NCI-H2196 (cell line): Measurements from ENCODE around the gene DCAF8L2.
"Not testable (repeated sequence)": the region's sequence is repeated elsewhere in the genome, so short reads cannot be mapped to it uniquely, and the experiment has no call there.

Experiments used
- DNase-seq: peaks from one replicate; lab custom pipeline; 2025; ENCODE audit not compliant: unreplicated experiment; lab: John Stamatoyannopoulos, UW

The DCAF8L2 gene

DNA sequence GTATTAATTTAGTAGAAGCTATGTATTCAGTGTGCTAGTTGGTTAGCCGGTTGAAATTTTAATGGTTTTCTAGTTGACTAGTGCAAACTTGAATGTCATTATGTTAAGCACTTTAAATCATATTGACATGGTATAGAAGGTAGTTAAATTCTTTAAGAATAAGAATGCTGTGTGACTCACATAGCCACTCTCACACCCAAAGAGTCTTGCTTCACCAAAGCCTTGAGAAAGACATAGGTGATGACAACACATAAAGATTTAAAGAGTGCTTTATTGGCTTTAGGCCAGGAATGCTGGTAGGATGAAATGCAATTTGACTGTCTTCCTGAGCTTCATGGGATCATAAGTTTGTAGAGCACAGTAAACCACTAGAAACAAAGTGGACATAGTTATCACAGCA is 85.3 kb downstream of the DCAF8L2 start:
- DNase-seq, result no peak

- DNase-seq, result no peak
These were observed 89.1 kb downstream of the DCAF8L2 start for GRCh38 chrX:27679281-27679680.

DNA sequence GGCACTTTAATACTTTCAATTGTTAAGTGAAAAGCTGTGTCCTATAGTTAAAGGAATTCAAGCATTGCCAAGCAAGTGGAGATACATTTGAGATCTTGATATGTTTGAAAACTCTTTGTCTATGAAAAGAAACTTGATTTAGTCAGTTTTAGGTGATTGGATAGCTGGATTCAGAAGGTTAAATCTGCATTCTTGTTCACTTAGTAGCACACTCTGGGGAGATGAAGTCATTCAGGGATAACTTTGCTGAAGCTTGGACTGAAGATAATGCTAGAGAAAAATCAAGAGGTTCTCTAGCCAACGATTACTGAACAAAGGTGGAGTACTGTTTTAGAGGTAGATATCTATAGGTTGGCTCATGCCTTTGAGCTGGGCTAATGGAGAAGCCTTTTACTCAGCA is 90.6 kb downstream of the DCAF8L2 start:
- DNase-seq, result no peak

DNA sequence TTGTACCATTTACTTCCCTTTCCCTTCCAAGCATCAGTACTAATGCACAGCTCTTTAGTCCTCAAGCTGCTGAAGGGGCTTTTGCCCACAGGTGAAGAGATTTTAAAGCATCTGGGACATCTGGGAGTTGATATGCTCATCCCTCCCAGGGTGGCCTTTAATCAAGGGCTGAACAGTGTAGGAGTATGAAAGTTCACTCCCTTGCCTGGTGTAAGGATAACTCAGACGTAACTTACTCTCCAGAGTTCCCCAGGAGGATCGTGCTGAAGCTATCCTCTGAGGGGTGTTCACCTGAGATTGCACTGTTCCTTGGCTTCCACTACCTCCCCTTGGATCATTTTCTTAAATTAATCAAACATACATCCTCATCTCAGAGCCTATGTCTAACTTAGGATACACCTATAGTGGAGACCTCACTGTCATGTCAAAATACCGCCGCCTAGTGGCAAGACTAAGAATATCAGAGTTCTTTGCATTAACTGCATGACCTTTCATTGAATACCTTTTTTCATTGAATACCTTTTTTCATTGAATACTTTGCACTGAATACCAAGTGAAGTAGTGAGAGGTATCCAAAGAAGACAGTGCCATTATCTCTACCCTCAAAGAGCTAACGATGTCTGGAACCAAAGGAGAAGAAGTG is 93.5 kb downstream of the DCAF8L2 start:
- DNase-seq, result peak; percentile 0

GRCh38 chrX:27694667-27695066 is 104.5 kb downstream of the DCAF8L2 start:
- no peak for DNase-seq

- no peak for DNase-seq
These were observed 116.4 kb downstream of the DCAF8L2 start for GRCh38 chrX:27706526-27706925.

DNA sequence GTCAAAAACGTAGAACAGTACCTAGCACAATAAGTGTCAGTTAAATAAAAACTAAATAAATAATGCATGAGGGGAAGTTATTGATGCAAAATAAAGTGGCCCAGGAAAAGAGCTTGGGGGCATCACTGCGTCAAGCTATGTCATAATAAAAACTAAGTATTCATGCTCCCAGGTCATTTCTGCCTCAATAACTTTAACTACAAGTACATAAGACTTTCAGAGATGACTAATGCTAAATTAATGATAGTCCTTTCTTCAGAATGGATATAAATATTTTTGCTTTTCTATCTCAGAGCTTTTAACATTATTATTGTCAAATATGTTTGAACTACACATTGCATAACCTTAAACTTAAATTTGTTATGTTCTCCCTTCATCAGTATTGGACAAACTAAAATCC is 125.5 kb downstream of the DCAF8L2 start:
- DNase-seq, result no peak

- DNase-seq, result no peak
These were observed 138.1 kb downstream of the DCAF8L2 start for GRCh38 chrX:27728291-27728690.

DNA sequence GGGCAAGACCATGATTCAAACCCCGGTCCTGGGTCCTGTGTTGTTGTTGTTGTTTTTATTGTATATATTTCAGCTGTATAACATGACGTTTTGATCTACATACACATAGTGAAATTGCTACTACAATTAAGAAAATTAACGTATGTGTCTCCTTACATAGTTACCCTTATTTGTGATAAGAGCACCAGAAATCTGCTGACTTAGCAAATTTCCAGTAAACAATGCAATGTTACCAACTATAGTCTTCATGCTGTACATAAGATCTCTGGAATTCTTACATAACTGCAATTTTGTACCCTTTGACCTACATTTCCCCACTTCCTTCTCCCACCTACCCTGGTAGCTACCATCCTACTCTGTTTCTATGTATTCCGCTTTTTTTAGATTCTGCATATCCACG is 141.8 kb downstream of the DCAF8L2 start:
- DNase-seq, result no peak

GRCh38 chrX:27735914-27736313 is 145.8 kb downstream of the DCAF8L2 start:
- no peak for DNase-seq

GRCh38 chrX:27740933-27741332 is 150.8 kb downstream of the DCAF8L2 start:
- no peak for DNase-seq

DNA sequence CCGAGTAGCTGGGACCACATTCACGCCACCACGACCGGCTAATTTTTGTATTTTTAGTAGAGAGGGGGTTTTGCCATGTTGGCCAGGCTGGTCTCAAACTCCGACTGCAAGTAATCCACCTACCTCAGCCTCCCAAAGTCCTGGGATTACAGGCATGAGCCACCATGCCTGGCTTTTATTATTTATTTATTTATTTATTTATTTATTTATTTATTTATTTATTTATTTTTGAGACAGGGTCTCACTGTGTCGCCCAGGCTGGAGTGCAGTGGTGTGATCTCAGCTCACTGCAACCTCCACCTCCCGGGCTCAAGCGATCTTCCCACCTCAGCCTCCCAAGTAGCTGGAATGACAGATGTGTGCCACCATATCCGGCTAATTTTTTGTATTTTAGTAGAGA is 153.4 kb downstream of the DCAF8L2 start:
- DNase-seq, result not testable (repeated sequence)

DNA sequence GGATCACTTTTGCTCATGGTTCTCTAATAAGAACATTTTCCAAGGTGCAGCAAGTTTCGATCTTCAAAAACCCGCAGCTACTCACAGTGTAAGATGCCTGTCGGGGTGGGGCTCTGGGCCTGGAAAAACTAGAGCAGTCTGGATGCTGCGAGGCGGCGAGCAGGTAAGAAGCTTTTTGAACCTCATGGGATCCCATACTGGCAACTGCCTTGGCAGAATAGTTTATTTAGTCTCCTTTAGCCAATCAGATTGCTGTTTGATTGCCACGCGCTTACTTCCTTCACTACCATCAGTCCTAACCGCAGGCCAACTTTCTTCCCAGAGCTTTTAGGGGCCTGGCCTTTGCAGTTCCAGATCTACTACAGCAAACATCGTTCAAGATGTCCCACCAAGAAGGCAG is 156.4 kb downstream of the DCAF8L2 start:
- DNase-seq, result no peak

DNA sequence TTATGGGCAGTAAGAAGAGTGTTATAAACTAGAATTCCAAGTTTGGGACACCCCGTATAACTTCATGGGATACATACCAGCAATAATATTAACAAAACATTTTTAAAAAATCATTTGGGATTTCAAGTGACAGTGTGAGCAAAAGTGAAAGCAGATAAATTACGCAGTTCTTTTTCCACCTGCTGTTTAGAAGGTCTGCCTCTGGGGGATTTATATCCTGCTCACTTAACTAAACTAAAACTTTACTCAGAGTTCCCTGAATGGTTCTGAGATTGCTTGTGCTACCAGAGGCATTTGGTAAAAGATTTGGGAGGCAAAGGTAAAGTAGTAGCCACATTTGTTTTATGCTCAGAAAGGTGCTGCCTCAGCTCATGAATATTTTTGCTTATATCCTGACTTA is 160.2 kb downstream of the DCAF8L2 start:
- DNase-seq, result not testable (repeated sequence)

- no peak for DNase-seq
These were observed 161.8 kb downstream of the DCAF8L2 start for GRCh38 chrX:27751976-27752375.

DNA sequence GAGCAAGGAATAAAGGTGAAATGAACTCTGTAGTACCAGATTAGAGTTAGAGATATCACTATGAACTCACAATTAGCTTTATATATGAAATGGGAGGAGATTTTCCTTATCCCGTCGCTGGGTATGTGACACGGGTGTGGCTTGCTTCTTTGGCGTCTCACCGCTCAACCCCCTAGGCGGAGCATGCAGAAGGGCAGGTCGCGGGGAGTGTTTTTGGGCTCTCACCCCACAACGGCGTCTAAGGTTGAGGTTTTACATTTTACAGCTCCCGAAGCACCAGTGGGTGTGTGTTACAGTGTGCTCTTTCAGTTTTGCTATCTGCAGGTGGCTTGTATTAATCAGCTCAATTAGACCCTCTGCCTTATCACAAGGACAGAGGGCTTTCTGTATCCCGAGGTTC is 175.6 kb downstream of the DCAF8L2 start:
- DNase-seq, result no peak

- no peak for DNase-seq
These were observed 177.2 kb downstream of the DCAF8L2 start for GRCh38 chrX:27767387-27767786.

DNA sequence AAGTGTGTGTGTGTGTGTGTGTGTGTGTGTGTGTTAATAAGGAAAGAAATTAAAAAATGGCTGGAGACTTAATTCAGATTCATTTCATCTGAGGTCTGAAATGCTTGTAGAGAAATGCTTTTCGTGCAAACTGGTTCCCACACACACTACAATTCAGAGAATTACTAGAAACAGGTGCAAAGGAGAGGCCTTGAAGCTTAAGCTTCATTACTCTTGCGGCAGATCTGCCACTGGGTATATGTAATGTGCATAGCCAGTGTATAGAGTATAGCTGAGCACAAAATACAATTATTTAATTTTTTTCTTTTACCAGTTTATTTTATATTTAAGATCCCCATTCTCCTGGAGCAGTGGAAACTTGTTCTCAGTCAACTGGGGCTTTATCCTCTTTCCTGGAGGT is 185.8 kb downstream of the DCAF8L2 start:
- no peak for DNase-seq

- no peak for DNase-seq
These were observed 206.6 kb downstream of the DCAF8L2 start for GRCh38 chrX:27796640-27797257.

GRCh38 chrX:27797575-27797974 is 207.4 kb downstream of the DCAF8L2 start:
- no peak for DNase-seq
